Posterior cingulate gyrus (tissue), 11 donors: ENCODE data around the gene MCF2L2.

Source experiments
- DNase-seq, 10 donors: peaks; one replicate each; pipeline versions ENCODE4 v3.0.0 to v3.0.0-alpha.2; 2020 to 2021; ENCODE audit warnings: mixed read lengths in 3 of 10
- intact Hi-C: fragments of 100-400 bp; cut with DNase I; formaldehyde crosslinking; loops from one replicate; pipeline ENCODE4 v1.15.1; 2023

The MCF2L2 gene

GRCh38 chr3:183153210-183153950 lies 275.0 kb downstream of the MCF2L2 start:
- intact Hi-C loops: no loop called here
- DNase-seq: no peak

- intact Hi-C loops: no loop called here
- DNase-seq: no peak
These were observed 276.5 kb downstream of the MCF2L2 start for GRCh38 chr3:183151821-183152351.

GRCh38 chr3:183151086-183151485 lies 277.3 kb downstream of the MCF2L2 start:
- intact Hi-C loops: no loop called here
- DNase-seq: no peak

GRCh38 chr3:183149915-183150750 lies 278.3 kb downstream of the MCF2L2 start:
- intact Hi-C loops: no loop called here
- DNase-seq: no peak

GRCh38 chr3:183148056-183148455 lies 280.4 kb downstream of the MCF2L2 start:
- DNase-seq: no peak
- intact Hi-C loops: no loop called here

GRCh38 chr3:183144363-183144762 lies 284.1 kb downstream of the MCF2L2 start:
- DNase-seq: no peak
- intact Hi-C loops: no loop called here

GRCh38 chr3:183142199-183142598 lies 286.2 kb downstream of the MCF2L2 start:
- intact Hi-C loops: no loop called here
- DNase-seq: no peak

- intact Hi-C loops: no loop called here
- no peak for DNase-seq
These were observed 293.6 kb downstream of the MCF2L2 start for GRCh38 chr3:183134844-183135243.

- intact Hi-C loops: no loop called here
These were observed 296.0 kb downstream of the MCF2L2 start for GRCh38 chr3:183132409-183132808.

GRCh38 chr3:183131735-183132134 lies 296.7 kb downstream of the MCF2L2 start:
- no peak for DNase-seq
- intact Hi-C loops: no loop called here

More at GRCh38 chr3:183132409-183132808, 296.0 kb downstream of the MCF2L2 start:
- no peak for DNase-seq

- intact Hi-C loops: no loop called here
- no peak for DNase-seq
These were observed 297.2 kb downstream of the MCF2L2 start for GRCh38 chr3:183131186-183131725.

- no peak for DNase-seq
- intact Hi-C loops: no loop called here
These were observed 299.2 kb downstream of the MCF2L2 start for GRCh38 chr3:183129243-183129642.

GRCh38 chr3:183128709-183129108 lies 299.7 kb downstream of the MCF2L2 start:
- no peak for DNase-seq
- intact Hi-C loops: no loop called here
